H1 (cell line): Measurements from ENCODE around the gene PRG2.

Source experiments
- CTCF ChIP-seq, 3 experiments: IDR thresholded peaks; 1 replicate in 2 of 3; 2 replicates in 1 of 3; pipeline versions ENCODE4 v1.5.1 to v1.6.1; 2011; ENCODE audit warnings: low read length in 3 of 3, mild to moderate bottlenecking in 3 of 3, inconsistent platforms in 2 of 3, low read depth in 1 of 3, moderate library complexity in 1 of 3; ENCODE audit not compliant: insufficient read depth in 1 of 3; ENCODE audit errors: control extremely low read depth in 1 of 3
- EP300 ChIP-seq, 2 experiments: IDR thresholded peaks; 1 replicate in 1 of 2; 2 replicates in 1 of 2; pipeline ENCODE4 v1.6.1; 2011 to 2012; ENCODE audit warnings: low read depth in 2 of 2, low read length in 2 of 2, mild to moderate bottlenecking in 2 of 2, borderline replicate concordance in 1 of 2, inconsistent platforms in 1 of 2, moderate library complexity in 1 of 2
- EZH2 ChIP-seq: fragments of 200-600 bp; sonication (generic); IDR thresholded peaks from 2 replicates; pipeline ENCODE4 v1.7.1; 2012; ENCODE audit warnings: low read depth, mild to moderate bottlenecking, moderate library complexity, low read length, inconsistent platforms; ENCODE audit not compliant: severe bottlenecking
- SP1 ChIP-seq: IDR thresholded peaks from 2 replicates; pipeline ENCODE4 v1.6.1; 2011; ENCODE audit warnings: low read depth, low read length
- TAF1 ChIP-seq: IDR thresholded peaks from 2 replicates; pipeline ENCODE4 v1.6.1; 2011; ENCODE audit warnings: mild to moderate bottlenecking, low read depth, low read length
- USF2 ChIP-seq: IDR thresholded peaks from 2 replicates; pipeline ENCODE4 v1.6.1; 2011; ENCODE audit warnings: low read length, improper control_type of control experiment

GRCh38 chr11:57338142-57338541, 52.3 kb downstream of the PRG2 start, which contains the start of gene P2RX3:
- TF ChIP-seq EP300 (IDR thresholded peaks at IDR 0.05; ENCODE audit: borderline replicate concordance in 1 of 2, low read depth in 2 of 2, low read length in 2 of 2) (no peak), CTCF (IDR thresholded peaks at IDR 0.05; ENCODE audit: control extremely low read depth in 1 of 3, insufficient read depth in 1 of 3, low read depth in 1 of 3, low read length in 3 of 3) (no peak), SP1 (no peak), USF2 (no peak), EZH2 (no peak), TAF1 (no peak)
